Measurements from ENCODE around the gene FBXW8.

FBXW8 gene

DNA sequence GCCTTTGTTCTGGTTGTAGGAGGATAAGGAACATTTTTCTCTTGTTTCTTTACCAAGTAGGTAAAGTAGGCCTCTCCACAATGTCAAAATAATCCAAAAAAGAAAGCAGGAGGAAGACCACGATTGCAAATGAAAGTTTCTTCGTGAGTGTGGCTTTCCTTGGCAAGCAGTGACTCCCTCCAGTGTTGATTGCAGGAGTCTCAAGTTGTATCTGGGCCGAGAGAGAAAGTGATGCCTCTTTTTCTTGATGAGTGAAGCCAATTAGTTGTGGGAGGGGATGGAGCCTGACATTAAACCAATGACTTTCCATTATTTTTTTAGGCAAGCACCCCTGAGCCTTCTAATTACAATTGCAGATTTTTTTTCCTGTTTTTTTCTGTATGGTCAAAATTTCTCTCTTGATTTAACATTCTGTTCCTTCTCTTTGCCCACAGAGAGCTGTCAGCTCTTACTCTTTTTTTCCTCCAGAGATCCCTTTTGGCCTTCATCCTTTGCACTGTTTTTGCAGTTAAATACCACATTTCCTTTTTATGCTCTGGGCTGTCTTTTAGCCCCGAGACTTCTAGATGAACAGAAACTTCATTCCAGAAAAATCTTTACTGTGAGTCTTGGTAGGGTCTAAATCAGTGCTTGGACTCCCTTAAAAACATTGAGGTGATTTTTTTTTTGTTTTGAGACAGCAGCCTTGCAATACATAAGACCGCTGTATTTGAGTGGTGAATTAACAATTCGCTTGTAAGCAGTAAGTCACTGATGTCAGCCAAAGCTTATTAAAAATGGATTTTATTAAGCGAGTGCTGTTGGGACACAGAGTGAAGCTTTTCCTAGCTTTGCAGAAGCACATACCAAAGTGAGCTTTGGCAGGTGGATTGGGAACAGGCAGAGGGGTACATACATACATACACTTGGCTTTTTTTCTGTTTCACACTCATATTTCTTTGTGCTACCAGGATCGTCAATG, 15.8 kb downstream of the FBXW8 start:
- DNase-seq = no peak

DNA sequence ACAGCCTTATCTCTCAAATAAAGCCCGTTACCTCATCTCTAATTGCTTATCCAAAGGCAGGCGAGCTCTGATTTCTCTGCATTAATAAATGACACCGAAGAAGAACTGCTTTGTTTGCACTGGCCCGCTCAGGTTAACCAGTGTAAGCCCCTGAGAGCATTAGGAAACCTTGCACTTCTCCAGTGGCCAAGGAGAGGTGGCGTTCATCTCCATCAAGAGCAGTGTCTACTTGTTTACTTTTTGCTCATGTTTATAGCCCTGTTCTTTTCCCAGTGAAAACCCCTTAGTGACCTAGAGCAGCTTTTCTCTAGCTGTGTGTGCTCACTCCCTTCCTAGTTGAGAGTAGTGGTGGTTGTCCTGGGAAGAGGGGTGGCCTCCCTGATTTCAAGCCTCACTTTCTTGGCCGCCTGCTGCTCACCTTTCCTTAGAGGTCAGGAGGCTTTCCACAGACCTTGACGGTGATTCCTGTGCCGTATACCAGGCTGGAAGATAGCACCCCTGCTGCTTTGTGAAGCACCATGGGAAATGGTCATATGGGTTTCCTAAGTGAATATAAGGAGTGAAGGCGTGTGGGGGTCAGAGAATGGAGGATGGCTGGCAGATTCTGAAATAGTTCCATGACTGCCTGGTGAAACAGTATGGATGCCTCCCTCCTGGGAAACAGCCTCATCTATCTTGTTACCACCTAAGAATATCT, 16.6 kb downstream of the FBXW8 start:
- no peak for DNase-seq

DNA sequence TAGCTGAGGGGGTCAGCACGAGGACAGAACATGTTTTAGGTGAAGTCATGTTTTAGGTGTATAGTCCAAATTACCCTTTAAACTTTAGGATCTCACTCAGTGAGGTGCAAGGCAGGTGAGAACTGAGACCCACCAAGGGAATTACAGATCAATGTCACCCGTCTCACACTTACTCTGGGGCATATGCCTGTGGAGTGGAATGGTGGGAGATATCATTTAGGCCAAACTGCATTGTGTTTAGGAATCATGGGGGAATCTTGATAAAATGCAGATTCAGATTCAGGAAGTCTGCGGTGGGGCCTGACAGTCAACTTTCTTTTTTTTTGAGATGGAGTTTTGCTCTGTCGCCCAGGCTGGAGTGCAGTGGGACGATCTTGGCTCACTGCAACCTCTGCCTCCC, 17.8 kb downstream of the FBXW8 start:
- DNase-seq = no peak

DNA sequence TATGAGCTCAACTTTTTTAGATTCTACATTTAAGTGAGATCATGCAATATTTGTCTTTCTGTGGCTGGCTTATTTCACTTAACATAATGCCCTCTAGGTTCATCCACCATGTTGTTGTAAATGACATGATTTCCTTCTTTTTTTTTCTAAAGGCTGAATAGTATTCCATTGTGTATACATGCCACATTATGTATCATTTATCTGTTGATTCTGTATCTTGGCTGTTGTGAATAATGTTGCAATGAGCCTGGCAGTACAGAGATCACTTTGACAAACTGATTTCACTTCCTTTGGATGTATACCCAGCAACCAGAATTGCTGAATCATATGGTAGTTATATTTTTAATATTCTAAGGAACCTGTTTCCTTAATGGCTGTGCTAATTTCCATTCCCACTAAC, 19.1 kb downstream of the FBXW8 start:
- no peak for DNase-seq

DNA sequence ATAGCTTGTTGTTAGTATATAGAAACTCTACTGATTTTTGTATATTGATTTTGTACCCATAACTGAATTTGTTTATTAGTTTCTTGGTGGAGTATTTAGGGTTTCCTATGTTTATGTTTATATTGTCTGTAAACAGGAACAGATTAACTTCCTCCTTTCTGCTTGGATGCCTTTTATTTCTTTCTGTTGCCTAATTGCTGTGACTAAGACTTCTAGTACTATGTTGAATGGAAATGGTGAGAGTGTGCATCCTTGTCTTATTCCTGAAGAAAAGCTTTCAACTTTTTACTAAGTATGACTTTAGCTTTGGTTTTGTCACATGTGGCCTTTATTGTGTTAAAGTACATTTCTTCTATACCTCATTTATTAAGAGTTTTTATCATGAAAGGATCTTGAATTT, 20.9 kb downstream of the FBXW8 start:
- no peak for DNase-seq

DNA sequence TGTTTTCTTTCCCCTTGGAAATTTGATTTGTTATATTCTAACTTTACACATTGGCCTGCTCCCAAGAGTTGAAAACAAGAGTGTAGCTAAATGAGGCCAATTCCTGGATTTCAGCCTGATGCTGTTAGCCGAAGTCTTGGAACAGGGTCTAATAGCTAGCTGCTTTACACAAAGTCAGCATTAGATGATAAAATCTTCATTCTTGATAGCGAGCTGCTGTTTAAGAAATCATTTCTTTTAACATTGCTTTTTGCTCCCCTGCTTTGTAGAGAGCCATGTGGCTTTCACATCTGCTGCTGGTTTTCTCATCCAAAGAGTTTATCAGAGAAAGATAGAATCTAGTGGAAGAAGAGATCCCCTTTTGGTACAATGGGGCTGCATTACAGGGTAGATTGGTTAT, 22.3 kb downstream of the FBXW8 start:
- DNase-seq = no peak

DNA sequence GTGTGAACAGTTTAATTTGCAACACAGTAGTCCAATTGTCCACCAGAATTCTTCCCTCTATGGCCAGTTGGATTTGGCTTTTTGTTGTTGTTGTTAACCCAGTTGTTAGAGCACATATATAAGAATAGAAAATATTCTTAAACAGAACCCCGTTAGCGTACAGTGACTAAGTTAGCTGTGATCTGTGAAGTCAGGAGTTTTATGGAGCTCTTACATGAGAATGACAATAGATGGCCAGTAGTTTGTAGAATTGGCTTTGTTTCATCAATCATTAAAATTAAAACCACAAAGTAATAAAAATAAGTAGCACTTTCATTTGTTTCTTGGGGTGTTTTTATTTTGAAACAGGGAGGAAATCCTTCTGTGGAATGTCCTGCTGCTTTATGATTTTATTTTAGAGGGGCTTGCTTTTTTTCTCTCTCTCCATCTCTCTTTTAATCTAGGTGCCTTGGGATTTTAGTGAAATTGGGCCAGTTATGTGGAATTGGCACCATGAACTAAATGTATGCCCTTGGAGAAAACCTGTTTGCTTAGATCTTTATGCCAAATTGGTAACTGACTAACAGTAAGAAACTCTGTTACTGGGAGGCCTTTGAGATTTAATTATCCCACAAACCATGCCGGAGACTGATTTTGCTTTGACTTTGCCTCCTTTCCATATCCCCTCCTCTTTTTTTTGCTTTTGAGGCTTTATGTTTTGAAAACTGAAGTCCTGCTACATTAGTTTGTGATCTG, 22.9 kb downstream of the FBXW8 start:
- DNase-seq = no peak

DNA sequence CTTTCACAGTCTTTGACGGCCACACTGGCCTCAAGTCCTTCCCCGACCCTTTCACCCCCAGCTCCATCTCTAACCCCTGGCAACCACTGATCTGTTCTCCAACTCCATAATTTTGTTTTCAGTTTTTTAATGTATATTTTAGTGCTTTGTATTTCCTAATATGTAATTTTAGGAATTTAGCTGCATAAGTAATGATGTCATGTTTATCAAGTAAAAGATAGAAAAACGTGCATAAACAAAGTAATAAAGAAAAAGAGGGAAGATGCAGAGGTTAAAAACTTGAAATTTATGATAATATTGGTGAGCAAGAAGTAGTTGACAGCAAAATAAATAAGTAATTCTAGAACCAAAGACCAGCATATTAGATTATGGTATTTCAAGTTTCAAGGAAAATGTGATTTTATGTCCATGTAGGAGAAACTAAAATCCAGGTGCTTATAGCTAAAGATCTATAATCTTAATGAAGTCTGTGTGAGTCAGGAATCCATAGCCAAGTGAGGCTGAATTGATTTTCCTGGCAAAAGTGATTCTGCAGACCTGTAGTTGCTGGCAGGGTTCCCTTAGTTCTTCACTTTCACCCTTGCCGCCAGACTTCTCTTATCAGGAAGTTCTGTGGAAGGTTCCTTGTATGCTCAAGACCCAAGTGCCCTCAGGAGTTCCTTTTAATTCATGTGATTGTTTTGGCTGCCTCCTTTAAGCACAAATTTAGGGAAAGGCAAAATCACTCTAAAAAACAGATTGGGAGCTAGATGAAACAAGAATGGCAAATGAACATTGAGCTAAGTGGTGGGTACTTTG, 24.4 kb downstream of the FBXW8 start:
- DNase-seq = no peak

DNA sequence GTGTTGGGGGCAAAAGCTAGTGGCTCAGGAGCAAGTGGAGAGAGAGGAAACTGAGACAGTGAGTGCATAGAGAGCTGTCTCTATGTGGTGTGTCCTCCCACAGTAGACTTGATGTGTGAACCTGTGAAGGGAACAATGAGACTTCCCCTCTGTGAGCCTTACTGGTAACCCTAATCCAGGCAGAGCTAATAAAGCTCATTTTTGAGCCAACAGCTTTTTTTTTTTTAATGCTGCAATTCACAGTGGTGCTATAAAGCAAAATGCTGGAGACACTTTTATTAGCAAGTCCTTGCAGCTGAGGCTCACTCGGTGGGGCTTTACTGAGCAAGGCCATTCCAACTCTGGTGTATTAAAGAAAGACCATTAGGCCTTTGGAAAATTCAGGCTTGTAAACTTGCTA, 26.9 kb downstream of the FBXW8 start:
- no peak for DNase-seq

DNA sequence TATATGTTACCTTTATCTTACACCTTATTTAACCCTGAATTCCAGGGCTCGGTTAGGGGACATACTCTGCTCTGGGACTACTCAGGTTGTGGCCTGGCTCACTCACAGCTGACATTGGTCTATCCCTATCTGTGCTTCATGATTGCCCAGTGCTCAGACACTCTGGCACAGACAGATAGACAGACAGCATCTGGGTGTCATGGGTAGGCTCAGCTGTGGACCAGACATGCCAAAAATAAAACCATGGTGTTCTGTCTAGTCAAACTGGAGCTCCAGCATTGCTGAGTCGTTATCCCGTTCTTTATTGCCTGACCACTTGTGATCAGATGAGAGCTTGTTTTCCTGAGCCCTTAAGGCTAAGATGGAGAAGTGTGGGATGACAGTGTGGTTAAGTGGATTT, 29.0 kb downstream of the FBXW8 start:
- no peak for DNase-seq

DNA sequence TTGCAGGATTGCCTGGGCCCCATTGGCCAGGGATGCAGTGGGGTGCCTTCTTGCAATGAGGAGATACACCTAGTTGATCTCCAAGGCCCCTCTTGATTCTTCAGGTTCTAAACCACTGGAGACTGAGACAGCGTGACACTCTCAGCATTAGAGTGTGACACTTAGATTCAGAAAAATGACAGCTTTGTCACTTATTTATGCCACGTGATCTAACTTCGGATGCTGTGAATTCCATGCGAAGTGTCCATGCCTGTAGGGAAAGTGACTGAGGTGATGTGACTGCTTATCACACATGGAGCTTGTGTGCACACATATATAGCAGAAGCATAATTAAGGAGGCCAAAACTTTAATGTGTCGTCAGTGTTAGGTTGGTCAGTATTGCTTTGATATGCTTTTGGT, 30.4 kb downstream of the FBXW8 start:
- no peak for DNase-seq

DNA sequence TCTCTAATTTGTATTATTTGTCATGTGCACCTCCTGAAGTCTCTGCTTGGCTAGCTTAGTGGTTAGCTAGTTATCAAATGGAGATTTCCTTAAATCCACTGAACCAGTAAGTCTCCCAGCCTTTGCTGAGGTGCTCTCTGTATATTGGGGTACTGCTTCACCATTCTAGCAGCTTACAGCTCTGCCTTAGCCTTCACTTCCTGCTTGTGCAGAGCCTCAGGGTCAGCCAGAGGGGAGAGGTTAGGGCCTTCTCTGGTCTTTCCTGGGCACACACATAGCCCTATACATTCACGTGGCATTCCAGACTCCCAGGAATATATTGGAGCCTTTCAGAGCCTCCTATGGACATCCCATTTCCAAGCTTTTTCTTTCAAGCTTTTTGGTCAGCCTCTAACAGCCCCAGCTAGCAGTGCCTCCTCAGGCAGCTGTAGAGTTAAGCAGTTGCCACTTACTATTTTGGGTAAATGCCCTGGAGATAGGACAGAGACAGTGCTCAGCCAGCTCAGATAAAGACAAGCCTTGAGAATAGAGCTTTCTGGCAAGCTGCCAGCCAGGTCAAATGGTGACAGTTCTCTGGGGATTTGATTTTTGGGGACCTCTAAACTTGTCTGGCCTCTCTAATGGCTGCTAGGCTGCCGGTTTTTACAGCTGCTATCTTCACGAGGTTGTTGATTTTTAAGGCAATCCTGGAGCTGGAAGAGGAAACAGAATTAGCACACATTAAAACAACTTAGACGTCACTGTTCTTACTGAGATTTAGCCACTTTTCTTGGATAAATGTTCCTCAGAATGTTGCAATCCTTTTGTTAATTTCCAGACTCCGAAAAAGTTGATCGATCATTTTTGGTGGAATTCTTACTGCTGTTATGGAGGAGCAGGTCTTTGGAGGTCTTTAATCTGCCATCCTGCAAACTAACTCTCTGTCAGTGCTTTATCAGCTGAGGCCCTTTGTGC, 32.9 kb downstream of the FBXW8 start:
- no peak for DNase-seq

DNA sequence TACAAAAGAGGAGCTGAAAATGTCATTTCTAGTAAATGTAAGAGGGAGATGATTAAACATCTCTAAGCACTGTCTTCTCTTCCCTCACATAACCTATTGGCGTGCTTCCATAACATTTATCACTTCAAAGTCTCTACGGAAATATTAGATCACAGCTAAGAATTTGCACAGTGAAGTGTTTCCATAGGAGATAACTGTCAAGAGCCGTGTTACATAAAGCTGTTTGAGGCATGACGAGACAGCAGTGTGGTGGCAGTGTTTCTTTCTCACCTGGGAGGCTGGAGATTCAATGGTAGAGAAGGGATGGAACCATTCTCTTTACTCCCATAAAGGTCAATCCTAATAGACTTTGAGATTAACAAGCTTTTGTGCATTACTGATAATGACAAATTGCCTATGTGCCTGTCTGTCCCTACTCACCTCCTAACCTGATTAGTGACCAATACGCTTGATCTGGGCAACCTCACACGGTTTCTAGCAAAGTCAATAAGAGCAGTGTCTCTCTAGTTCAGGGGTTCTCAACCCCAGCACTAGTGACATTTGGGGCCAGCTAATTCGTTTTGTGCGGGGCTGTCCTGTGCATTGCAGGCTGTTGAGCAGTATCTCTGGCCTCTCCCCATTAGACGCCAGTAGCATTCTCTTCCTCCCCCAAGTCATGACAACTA, 35.3 kb downstream of the FBXW8 start:
- no peak for DNase-seq

DNA sequence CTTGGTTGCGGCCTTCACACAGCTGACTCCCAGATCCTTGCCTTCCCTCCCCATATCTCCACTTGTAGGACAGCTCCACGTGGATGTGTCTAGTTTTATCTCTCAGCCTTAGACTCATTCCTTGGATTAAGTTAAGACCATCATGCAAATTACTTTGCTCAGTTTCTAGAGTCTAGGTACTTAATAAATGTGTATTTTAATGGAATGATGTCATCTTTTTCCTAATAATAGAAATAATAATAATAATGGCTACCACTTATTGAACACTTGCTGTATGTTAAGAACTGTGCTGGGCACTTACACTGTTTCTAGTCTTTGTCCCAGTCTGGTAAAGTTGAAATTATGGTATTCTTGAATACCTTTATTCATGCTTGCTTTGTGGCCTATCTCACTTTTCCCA, 37.5 kb downstream of the FBXW8 start:
- DNase-seq = no peak

DNA sequence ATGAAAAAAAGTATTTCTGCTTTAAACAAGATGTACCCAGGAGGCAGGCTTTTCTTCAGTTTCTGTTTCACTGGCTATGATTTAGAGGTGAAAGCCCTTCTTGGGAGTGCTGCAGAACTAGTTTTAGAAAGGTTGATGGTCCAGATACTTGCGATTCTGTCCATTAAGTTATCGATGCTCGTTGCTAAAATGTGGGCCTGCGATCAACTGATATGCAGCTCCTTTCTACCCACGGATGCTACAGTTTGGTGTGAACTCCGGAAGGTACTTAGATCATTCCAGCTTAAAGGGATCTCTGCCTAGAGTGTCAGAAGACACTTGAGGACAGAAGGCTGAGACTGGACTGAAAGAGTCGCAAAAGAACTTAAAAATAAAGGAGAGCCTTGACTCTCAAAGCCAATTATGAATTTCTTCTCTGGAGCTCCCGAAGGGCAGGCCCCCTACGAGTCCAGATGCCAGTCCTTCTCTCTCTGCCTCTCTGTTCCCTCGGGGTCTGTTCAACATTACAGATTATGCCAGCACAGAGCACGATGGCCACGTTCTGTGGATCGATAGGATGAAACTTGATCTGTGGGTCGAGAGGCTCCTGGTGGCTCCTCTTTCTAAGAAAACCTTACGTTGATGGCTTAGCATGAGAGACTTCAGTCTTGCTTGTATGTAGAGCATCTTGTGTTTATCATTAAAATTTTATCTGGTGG, 40.0 kb downstream of the FBXW8 start:
- no peak for DNase-seq

DNA sequence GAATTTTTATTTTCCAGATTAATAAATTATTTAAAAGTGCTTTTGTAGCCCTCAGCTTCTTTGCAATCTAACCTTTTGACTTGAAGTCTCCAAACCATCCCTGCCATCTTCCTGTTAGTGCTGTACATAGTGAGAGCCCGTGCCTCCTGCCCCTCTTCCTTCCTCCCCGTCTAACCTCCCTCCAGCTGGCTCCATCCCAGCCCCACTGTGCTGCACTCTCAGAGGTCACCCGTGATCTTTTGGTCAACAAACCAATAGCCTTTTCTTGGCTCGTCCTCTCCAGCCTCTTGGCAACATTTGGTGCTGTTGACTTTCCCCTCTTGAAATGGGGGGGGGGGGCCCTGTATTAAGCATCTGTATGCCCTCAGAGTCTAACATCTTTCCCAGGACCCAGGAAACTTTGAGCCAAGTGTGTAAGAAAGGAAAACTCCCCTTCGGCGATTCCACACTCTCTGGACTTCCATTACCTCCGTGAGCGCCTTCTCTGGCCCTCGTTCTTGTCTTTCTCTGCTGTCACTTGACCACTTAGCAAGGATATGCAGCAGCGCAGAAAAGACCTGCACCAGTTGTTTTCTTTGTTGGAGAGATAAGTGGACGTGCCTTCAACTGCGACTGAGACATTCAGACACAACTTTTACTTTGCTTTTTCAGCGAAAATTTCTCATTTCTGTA, 44.1 kb downstream of the FBXW8 start:
- no peak for DNase-seq

DNA sequence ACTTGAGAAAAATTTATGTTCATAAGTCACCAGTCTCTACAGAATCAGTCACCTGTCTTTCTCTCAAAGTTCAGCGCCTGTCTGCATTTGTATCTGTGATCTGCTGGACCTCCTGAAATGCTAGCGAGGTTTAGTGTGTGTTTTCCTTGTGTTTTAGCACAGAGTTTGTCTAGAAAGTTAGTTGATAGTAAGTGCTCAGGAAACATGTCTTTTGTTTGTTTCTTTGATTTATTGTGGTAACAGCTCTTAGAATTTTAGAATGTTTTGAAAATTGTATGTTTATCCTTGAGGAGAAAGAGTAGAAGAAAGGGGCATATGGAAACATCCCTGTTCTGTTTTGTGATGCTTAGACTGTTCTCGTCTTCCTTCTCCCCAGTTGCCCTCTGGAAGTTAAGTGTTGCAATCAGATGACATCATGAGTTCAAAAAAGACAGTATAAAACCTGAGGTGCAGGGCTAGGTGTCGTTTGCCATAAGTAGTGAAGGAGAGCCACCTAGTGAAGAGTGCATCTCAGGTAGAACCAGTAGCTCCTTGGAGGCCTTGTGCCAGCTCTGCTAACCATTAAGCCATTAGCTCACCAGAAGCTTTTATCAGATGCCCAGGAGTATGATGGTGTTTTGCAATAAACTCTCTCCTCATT, 44.8 kb downstream of the FBXW8 start:
- no peak for DNase-seq

DNA sequence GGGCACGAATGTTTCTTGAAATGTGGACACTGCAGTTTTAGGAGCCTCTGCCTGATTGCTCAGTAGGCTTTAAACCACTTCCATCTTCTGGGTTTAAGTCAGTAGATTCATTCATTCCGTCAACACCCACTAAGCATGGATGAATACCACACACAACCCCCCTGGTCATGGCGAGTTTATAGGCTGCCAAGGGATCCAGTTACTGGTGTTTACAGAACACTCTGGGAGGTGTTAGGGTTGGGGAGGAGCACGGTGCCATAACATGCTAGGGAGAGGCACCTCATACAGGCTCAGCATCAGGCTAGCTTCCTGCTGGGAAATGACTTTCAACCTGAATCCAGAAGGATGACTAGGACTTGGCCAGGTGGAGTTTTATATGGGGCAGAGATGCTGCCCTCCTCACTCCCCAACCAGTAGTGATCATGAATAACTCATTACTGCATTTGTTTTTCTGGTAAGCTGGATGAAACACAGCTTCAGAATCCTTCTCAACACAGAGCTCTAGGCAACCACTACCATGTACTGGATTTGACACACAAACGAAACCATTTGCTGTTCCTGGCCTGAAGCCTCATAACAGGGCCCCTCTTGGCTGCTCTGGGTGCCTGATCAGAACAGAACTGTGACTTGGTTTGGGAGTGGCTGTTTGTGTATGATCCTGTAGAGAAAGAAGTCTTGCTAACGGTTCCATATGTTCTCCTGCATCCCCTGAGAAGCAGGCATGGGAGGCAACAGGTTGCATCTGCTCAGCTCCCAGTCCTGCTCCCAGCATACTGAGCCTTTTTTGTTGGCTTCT, 47.9 kb downstream of the FBXW8 start:
- DNase-seq = no peak

DNA sequence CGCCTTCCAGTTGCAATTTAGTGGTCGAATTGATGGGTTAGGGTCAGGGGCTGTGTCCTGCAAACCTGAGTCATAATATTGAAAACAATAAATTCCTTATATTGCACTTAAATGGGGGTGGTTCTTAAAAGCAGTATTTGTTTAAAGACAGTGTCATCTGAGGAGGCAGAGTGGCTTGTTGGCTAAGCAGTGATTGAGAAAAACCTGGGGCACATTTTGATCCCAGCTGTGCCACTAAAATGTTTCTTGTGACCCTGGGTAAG, 48.4 kb downstream of the FBXW8 start:
- no peak for DNase-seq

Measured in activated CD4-positive, CD25-positive, alpha-beta regulatory T cell (primary cell).